Adrenal gland (tissue), 12 donors: ENCODE measurements around the gene SRGAP3. TPM values are rescaled to one million over a fixed set of nuclear protein-coding genes. Genes with fewer than 3 reads are reported as not detected.
A peak's percentile ranks its signal among the peaks of the same experiment; 100 is the strongest.

ENCODE experiments used
- DNase-seq, 7 donors: peaks; one replicate each; pipeline ENCODE4 v3.0.0-alpha.2; 2019 to 2020
- H3K27ac ChIP-seq, 5 donors: fragments of 200-600 bp; sonication (generic) in 4 of 5; 1 replicate in 3 of 5; 2 replicates in 2 of 5; pipeline versions ENCODE4 v1.5.1 to v1.8.0; 2016 to 2020; ENCODE audit warnings: mild to moderate bottlenecking in 1 of 5
- H3K27me3 ChIP-seq: fragments of 200-600 bp; 2 replicates; pipeline ENCODE4 v1.8.0; 2021
- H3K36me3 ChIP-seq, 2 donors: fragments of 200-600 bp; replicated peaks in 1 of 2; 1 replicate in 1 of 2; 2 replicates in 1 of 2; pipeline versions ENCODE4 v1.5.1 to v1.8.0; 2018 to 2022
- H3K4me1 ChIP-seq, 2 donors: fragments of 200-600 bp; replicated peaks in 1 of 2; 1 replicate in 1 of 2; 2 replicates in 1 of 2; pipeline versions ENCODE4 v1.5.1 to v1.8.0; 2018 to 2021
- H3K4me3 ChIP-seq, 4 donors: fragments of 200-600 bp; sonication (generic) in 3 of 4; one replicate each; pipeline ENCODE4 v1.5.1; 2016 to 2018
- H3K9me3 ChIP-seq, 3 donors: fragments of 200-600 bp; sonication (generic) in 1 of 3; replicated peaks in 1 of 3; 1 replicate in 2 of 3; 2 replicates in 1 of 3; pipeline versions ENCODE4 v1.5.1 to v1.8.0; 2016 to 2021
- CTCF ChIP-seq, 6 experiments: fragments of 450-650 bp in 4 of 6; fragments of 200-600 bp in 2 of 6; sonication (generic) in 1 of 6; IDR thresholded peaks; 1 replicate in 5 of 6; 2 replicates in 1 of 6; pipeline versions ENCODE4 v1.5.1 to v1.8.0; 2016 to 2021; ENCODE audit warnings: antibody characterized with exemption in 6 of 6, mild to moderate bottlenecking in 2 of 6, moderate library complexity in 1 of 6
- POLR2A ChIP-seq, 2 donors: fragments of 450-650 bp; IDR thresholded peaks; one replicate each; pipeline ENCODE4 v1.6.1; 2017; ENCODE audit warnings: antibody characterized with exemption in 2 of 2, mild to moderate bottlenecking in 2 of 2, moderate library complexity in 1 of 2
- WGBS, 4 donors: extraction: QIAGEN DNeasy Blood & Tissue Kit in 2 of 4; methylation state at CpG; one replicate each; pipeline versions ENCODE4 v1.1.5 to v1.1.7; 2013 to 2017; 5-methylcytosine and 5-hydroxymethylcytosine counted together
- intact Hi-C, 2 donors: fragments of 100-400 bp; cut with DNase I; formaldehyde crosslinking; loops; one replicate each; pipeline versions ENCODE4 v1.14.1 to v1.15.0; 2022 to 2023
- polyA plus RNA-seq, 3 donors: library from polyadenylated mRNA; stranded (reverse); fragments of 200-250 nt in 2 of 3; fragments of 350-450 nt in 1 of 3; fragmentation: Illumina TruSeq in 1 of 3; extraction: RNeasy Lipid Tissue Mini Kit (QIAGEN cat#74804) in 1 of 3; gene quantifications; one replicate each; pipeline ENCODE4 v1.2.3, GENCODE V29; 2013 to 2014
- total RNA-seq, 9 donors: library from RNA; depleted of rRNA in 4 of 9; stranded (reverse); fragments of >200 nt in 4 of 9; fragments of 120-200 nt in 1 of 9; fragmentation: NEBNext Ultra II Directional in 1 of 9; extraction: Animal tissue kit (Norgen Biotek cat#: 25700) in 1 of 9; gene quantifications; one replicate each; pipeline versions ENCODE4 v1.1.0 to v1.2.4, GENCODE V29; 2013 to 2023
- donor health status: healthy with polysubstance abuse.
- donor health status: Bipolar disorder and iron deficiency.
- donor health status: DM: yes; HTN: yes; CAD: no.
- donor health status: DM: no; HTN: no; CAD: no.
- donor health status: DM: no; HTN: no; CAD: no.
- donor health status: DM: yes; HTN: yes; CAD: no.

Gene SRGAP3
- total and polyA plus RNA-seq, 12 donors = 3.3 to 35.0 (median 17.8) TPM

- Histone ChIP-seq H3K4me3 (no peak overlapping the region), H3K9me3 (no peaks in the 10 kb centered on the region), H3K27ac (no peak overlapping the region), H3K36me3 (no peaks in the 10 kb centered on the region), H3K27me3 (no peaks in the 10 kb centered on the region), H3K4me1 (no peaks in the 10 kb centered on the region)
- TF ChIP-seq CTCF (IDR thresholded peaks at IDR 0.05) = no peak
- no peak for TF ChIP-seq POLR2A (IDR thresholded peaks at IDR 0.05)
- 34 to 52% (median 44%) methylated on average over 5 of the region's 5 CpGs for WGBS, 4 donors
- intact Hi-C loops = no loop called here
- peak in 1 of 7 donors; percentile 29 for DNase-seq
These were observed 266.9 kb downstream of the SRGAP3 start for GRCh38 chr3:8982509-8982908.

GRCh38 chr3:8981700-8982099 lies 267.7 kb downstream of the SRGAP3 start:
- Histone ChIP-seq H3K36me3 (no peaks in the 10 kb centered on the region), H3K27ac (no peak overlapping the region), H3K4me3 (no peak overlapping the region), H3K27me3 (no peaks in the 10 kb centered on the region), H3K4me1 (no peaks in the 10 kb centered on the region), H3K9me3 (no peaks in the 10 kb centered on the region)
- TF ChIP-seq POLR2A (IDR thresholded peaks at IDR 0.05) (no peak), CTCF (IDR thresholded peaks at IDR 0.05) (no peak)
- intact Hi-C loops = no loop called here
- no peak for DNase-seq
- WGBS, 4 donors = 81 to 87% (median 83%) methylated on average over 9 of the region's 9 CpGs

- H3K4me3 ChIP-seq = no peak overlapping the region
- 81 to 89% (median 86%) methylated on average over 8 to 9 of the region's 9 CpGs for WGBS, 4 donors
These were observed 268.1 kb downstream of the SRGAP3 start for GRCh38 chr3:8981296-8981695.

GRCh38 chr3:8980756-8981257 lies 268.6 kb downstream of the SRGAP3 start:
- intact Hi-C loops = no loop called here
- DNase-seq = no peak
- Histone ChIP-seq H3K4me3 (no peak overlapping the region), H3K36me3 (no peaks in the 10 kb centered on the region), H3K27ac (no peak overlapping the region), H3K4me1 (no peaks in the 10 kb centered on the region), H3K9me3 (no peaks in the 10 kb centered on the region), H3K27me3 (no peaks in the 10 kb centered on the region)
- TF ChIP-seq CTCF (IDR thresholded peaks at IDR 0.05) (no peak), POLR2A (IDR thresholded peaks at IDR 0.05) (no peak)
- 52 to 71% (median 62%) methylated on average over 5 to 6 of the region's 6 CpGs for WGBS, 4 donors

More at GRCh38 chr3:8981296-8981695, 268.1 kb downstream of the SRGAP3 start:
- Histone ChIP-seq H3K4me1 (no peaks in the 10 kb centered on the region), H3K9me3 (no peaks in the 10 kb centered on the region), H3K36me3 (no peaks in the 10 kb centered on the region), H3K27ac (no peak overlapping the region), H3K27me3 (no peaks in the 10 kb centered on the region)
- no peak for TF ChIP-seq POLR2A (IDR thresholded peaks at IDR 0.05)
- no peak for TF ChIP-seq CTCF (IDR thresholded peaks at IDR 0.05)
- no peak for DNase-seq
- intact Hi-C loops = no loop called here
